ENCODE measurements around the gene UBE2D3.

- TF ChIP-seq POLR2A (IDR thresholded peaks at IDR 0.05) (no peak), CTCF (IDR thresholded peaks at IDR 0.05) (no peak), POLR2AphosphoS5 (IDR thresholded peaks at IDR 0.05; ENCODE audit: insufficient read depth in 1 of 2, low read depth in 1 of 2) (no peak)
These were observed 17.7 kb downstream of the UBE2D3 start for GRCh38 chr4:102809691-102810090.

All from vagina (tissue), 2 donors.